Coronary artery (tissue), 2 donors: Measurements from ENCODE around the gene RTP5.
"Not testable (repeated sequence)": the region's sequence is repeated elsewhere in the genome, so short reads cannot be mapped to it uniquely, and the experiment has no call there.

Source experiments
- DNase-seq: peaks from one replicate; pipeline ENCODE4 v3.0.0-alpha.2; 2017; ENCODE audit warnings: low spot score
- H3K27ac ChIP-seq, 2 donors: fragments of 200-600 bp; sonication (generic); one replicate each; pipeline ENCODE4 v1.5.1; 2016 to 2019
- H3K4me3 ChIP-seq: fragments of 200-600 bp; sonication (generic); 2 replicates; pipeline ENCODE4 v1.5.1; 2016; ENCODE audit warnings: mild to moderate bottlenecking, moderate library complexity
- TF ChIP-seq, protein P1 (sequence below): fragments of 200-600 bp; sonication (generic); IDR thresholded peaks from one replicate; pipeline ENCODE4 v1.5.1; 2019; ENCODE audit warnings: antibody characterized with exemption

The RTP5 gene

DNA sequence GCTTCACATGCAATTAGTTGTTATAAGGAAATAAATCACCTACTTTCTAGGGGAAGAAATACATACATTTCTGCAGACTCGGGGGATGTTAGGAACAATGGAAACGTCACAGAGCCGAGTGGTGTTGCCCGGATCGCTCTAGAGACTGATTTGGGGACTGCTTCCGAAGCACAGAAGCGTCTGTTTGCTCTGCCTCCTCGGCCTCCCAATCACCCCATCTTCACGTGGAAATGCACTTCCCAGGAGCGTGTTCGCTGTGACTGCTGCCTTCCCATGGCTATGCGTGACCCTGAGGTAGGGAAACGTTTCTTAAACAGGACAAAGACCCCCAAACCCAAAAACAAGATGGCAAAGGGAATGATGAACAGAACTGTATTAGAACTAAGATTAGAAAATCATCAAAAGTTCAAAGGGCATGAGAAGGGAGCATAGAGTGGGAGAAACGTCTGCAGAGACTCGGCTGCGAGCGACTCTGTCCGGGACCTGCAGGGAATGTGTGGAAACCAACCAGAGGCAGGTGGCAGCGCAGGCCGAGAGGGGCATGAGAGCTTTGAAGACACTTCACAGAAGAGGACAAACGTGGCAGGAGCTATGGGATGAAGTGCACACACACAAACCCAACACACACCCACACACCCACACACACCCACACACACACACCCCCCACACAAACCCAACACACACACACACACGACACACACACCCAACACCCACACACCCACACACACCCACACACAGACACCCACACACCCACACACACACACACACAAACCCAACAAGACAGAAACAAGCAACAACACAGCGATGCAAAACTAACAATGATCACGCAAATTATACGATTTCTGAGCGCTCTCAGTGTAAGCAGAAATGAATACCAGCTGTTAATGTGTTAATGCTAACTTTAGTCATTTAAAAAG, 41.3 kb downstream of the RTP5 start:
- peak; percentile 16 for DNase-seq
- TF ChIP-seq, protein P1, sequence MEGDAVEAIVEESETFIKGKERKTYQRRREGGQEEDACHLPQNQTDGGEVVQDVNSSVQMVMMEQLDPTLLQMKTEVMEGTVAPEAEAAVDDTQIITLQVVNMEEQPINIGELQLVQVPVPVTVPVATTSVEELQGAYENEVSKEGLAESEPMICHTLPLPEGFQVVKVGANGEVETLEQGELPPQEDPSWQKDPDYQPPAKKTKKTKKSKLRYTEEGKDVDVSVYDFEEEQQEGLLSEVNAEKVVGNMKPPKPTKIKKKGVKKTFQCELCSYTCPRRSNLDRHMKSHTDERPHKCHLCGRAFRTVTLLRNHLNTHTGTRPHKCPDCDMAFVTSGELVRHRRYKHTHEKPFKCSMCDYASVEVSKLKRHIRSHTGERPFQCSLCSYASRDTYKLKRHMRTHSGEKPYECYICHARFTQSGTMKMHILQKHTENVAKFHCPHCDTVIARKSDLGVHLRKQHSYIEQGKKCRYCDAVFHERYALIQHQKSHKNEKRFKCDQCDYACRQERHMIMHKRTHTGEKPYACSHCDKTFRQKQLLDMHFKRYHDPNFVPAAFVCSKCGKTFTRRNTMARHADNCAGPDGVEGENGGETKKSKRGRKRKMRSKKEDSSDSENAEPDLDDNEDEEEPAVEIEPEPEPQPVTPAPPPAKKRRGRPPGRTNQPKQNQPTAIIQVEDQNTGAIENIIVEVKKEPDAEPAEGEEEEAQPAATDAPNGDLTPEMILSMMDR = no peak
- Histone ChIP-seq H3K4me3 (no peak overlapping the region), H3K27ac (no peak overlapping the region)

DNA sequence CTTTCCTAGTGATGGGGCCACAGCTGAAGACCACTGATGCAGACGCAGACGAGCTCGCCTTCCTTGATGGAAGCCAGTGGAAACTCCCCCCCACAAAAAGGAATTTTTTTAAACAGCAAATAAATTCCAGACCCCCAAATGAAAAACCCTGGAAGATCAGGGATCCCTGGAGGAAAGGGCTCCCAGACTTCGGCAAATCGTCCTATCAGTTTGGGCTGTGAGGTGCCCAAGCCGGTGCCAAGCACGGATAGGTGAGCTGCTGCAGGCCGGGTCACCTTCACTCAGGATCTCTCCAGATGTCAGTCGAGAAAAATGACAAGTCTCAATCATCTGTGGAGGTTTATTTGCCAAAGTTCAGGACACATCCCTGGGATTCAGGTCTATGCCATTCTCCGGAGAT, 42.0 kb downstream of the RTP5 start:
- Histone ChIP-seq H3K27ac (no peak overlapping the region), H3K4me3 (no peak overlapping the region)
- DNase-seq = no peak
- TF ChIP-seq, protein P1 = no peak

DNA sequence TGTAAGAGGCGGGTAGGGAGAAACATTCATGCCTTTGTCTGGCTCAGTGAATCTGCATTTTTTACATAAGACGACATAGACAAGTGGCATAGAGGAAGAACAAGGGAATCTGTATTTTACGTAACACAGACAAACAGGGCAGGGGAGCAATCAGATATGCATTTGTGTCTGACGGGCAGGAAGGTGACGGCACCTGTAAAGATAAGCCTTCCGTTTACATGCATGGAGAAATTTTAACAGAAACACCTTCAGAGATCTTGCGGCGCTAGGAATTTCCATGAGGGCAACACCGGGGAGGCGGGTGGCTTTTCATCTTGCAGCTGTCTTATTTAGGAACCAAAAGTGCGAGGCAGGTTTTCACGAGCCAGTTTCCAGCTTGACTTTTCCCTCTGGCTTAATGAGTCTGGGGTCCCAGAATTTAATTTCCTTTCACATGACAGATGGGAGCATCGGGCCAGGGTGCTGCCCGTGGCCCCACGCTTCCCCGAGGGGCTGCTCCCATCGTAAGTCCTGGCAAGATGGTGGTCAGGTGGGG, 42.6 kb downstream of the RTP5 start:
- TF ChIP-seq, protein P1 = no peak
- Histone ChIP-seq H3K4me3 (no peak overlapping the region), H3K27ac (no peak overlapping the region)
- no peak for DNase-seq

DNA sequence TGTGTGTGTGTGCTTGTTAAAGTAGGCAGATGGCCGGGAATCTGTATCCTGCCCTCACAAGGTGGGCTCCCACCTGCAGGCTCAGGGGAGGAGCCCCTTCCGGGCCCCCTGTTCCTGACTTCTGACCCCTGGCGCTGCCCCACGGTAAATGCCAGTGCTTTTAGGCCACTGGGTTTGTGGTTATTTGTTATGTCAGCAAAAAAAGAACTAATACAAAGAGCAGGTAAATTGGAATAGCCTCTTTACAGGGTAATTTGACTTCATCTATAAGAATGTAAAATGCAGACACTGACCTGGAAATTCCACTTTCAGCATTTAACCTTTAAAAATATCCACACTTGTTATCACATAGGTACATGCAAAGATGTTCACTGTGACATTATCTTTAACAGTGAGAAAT, 44.2 kb downstream of the RTP5 start:
- DNase-seq = no peak
- TF ChIP-seq, protein P1 = no peak
- Histone ChIP-seq H3K27ac (no peak overlapping the region), H3K4me3 (no peak overlapping the region)

DNA sequence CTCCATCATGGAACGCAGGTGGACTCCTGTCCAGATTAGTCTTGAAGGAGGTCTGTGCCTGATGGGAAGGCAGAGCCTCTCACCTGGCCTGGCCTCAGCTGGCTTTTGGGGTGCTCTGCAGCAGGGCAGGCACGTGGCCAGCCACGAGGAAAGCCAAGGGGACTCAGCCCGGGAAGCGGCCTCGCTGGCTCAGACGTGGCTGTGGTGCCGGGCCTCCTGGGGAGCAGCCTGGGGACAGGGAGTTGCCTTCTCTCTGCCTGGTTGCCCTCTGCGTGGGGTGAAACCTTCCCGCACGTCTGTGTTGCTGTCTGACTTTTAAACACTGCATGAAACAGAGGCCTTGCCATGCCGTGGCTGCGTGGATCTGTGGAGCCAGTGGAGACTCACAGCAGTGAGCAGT, 45.0 kb downstream of the RTP5 start:
- Histone ChIP-seq H3K4me3 (no peak overlapping the region), H3K27ac (no peak overlapping the region)
- DNase-seq = no peak
- TF ChIP-seq, protein P1 = no peak

DNA sequence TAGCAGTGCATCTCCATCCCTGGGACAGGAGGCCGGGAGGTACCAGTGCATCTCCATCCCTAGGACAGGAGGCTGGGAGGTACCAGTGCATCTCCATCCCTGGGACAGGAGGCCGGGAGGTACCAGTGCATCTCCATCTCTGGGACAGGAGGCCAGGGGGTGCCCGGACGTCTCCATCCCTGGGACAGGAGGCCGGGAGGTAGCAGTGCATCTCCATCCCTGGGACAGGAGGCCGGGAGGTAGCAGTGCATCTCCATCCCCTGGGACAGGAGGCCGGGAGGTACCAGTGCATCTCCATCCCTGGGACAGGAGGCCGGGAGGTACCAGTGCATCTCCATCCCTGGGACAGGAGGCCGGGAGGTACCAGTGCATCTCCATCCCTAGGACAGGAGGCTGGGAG, 52.1 kb downstream of the RTP5 start:
- H3K27ac ChIP-seq, DNase-seq, H3K4me3 ChIP-seq: not testable (repeated sequence)

DNA sequence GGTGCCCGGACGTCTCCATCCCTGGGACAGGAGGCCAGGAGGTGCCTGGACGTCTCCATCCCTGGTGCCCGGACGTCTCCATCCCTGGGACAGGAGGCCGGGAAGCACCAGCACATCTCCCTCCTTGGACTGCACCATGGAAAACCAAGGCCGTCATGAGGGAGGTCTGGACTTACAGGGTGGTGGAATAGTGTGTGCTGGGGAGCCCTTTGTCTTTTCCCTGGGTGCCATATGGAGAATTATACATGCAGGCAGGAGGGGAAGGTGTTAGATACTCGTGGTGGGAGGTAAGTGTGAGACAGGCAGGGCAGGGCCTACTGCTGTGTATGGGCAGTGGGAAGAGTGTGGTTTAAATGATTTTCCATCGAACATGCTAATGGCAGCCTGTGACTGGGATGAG, 52.9 kb downstream of the RTP5 start:
- TF ChIP-seq, protein P1 = no peak
- no peak overlapping the region for H3K4me3 ChIP-seq
- DNase-seq = no peak
- H3K27ac ChIP-seq = no peak overlapping the region

DNA sequence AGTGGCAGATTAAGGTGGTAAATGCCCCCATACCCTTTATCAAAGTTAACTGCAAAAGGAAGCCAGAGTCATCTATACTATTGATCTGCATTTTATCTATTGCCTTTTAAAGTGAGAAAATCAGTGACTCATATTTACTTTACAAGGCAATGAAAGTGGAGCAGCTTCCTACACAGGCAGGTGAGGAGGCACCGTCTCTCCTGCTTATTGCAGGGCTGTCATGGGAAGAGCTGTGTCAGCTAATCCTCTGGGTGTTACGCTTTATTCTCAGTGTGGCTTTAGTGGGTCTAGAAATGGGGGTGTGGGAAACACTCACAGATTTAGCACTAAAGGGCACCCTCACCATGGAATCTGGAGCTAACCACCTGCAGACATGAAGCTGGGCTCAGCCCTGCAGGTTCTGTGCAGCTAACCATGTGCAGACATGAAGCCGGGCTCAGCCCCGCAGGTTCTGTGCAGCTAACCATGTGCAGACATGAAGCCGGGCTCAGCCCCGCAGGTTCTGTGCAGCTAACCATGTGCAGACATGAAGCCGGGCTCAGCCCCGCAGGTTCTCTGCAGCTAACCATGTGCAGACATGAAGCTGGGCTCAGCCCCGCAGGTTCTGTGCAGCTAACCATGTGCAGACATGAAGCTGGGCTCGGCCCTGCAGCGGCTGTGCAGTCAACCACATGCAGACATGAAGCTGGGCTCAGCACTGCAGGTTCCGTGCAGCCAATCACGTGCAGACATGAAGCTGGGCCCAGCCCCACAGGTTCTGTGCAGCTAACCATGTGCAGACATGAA, 53.5 kb downstream of the RTP5 start:
- not testable (repeated sequence) for DNase-seq, H3K4me3 ChIP-seq, H3K27ac ChIP-seq
